ENCODE results near the gene KRTAP19-1. TPM values are rescaled to one million over a fixed set of nuclear protein-coding genes. Genes with fewer than 3 reads are reported as not detected.
"Not testable (repeated sequence)": the region's sequence is repeated elsewhere in the genome, so short reads cannot be mapped to it uniquely, and the experiment has no call there.

Gene KRTAP19-1
- total RNA-seq, result not detected
- long read RNA-seq, result 0 reads

- DNase-seq, result no peak
- intact Hi-C loops (cut with DNase I, micrococcal nuclease), result no loop called here
- no peak for ATAC-seq
These were observed at the start of gene KRTAP19-1 for GRCh38 chr21:30480145-30480544. TSS of gene KRTAP19-1 (minus strand) at chr21:30480367. CDS start at chr21:30480317, 50 bp downstream.

- ATAC-seq, result no peak
- no peak for DNase-seq
- intact Hi-C loops (cut with DNase I, micrococcal nuclease), result no loop called here
These were observed 38.7 kb upstream of the KRTAP19-1 start for GRCh38 chr21:30518876-30519275.

- DNase-seq, result no peak
- ATAC-seq, result no peak
- intact Hi-C loops (cut with DNase I, micrococcal nuclease), result no loop called here
These were observed 35.5 kb upstream of the KRTAP19-1 start for GRCh38 chr21:30515681-30516080.

- intact Hi-C loops (cut with DNase I, micrococcal nuclease); ATAC-seq; DNase-seq: not testable (repeated sequence)
These were observed 25.5 kb upstream of the KRTAP19-1 start for GRCh38 chr21:30505621-30506205.

- no peak for DNase-seq
- no peak for ATAC-seq
- intact Hi-C loops (cut with DNase I, micrococcal nuclease), result no loop called here
These were observed 21.9 kb upstream of the KRTAP19-1 start, which contains the start of gene KRTAP19-5 for GRCh38 chr21:30502041-30502440. TSS of gene KRTAP19-5 (minus strand) at chr21:30502141. CDS start at chr21:30502090, 51 bp downstream.

- no peak for ATAC-seq
- intact Hi-C loops (cut with DNase I, micrococcal nuclease), result no loop called here
- no peak for DNase-seq
These were observed 16.9 kb upstream of the KRTAP19-1 start, which contains the start of gene KRTAP19-4 for GRCh38 chr21:30497065-30497464. TSS of gene KRTAP19-4 (minus strand) at chr21:30497165. CDS start at chr21:30497110, 55 bp downstream.

- DNase-seq (no peak), ATAC-seq (no peak)
- intact Hi-C loops (cut with DNase I, micrococcal nuclease), result no loop called here
These were observed 11.8 kb upstream of the KRTAP19-1 start, which contains the start of gene KRTAP19-3 for GRCh38 chr21:30491963-30492428. TSS of gene KRTAP19-3 (minus strand) at chr21:30492013. CDS start at chr21:30491957, 56 bp downstream.

- DNase-seq, result no peak
- ATAC-seq, result no peak
- intact Hi-C loops (cut with DNase I, micrococcal nuclease), result no loop called here
These were observed 7.2 kb upstream of the KRTAP19-1 start, which contains the start of gene KRTAP19-2 for GRCh38 chr21:30487336-30487735. TSS of gene KRTAP19-2 (minus strand) at chr21:30487436. CDS start at chr21:30487348, 88 bp downstream.

GRCh38 chr21:30486180-30486579 lies 6.0 kb upstream of the KRTAP19-1 start:
- intact Hi-C loops (cut with DNase I, micrococcal nuclease), result no loop called here
- ATAC-seq, result no peak
- DNase-seq, result no peak

- ATAC-seq (no peak), DNase-seq (no peak)
- intact Hi-C loops (cut with DNase I, micrococcal nuclease), result no loop called here
These were observed 2.0 kb upstream of the KRTAP19-1 start for GRCh38 chr21:30482130-30482529.

- intact Hi-C loops (cut with DNase I, micrococcal nuclease), result no loop called here
- DNase-seq, result no peak
- no peak for ATAC-seq
These were observed 908 bp downstream of the KRTAP19-1 start for GRCh38 chr21:30479259-30479658.

- DNase-seq, result no peak
- intact Hi-C loops (cut with DNase I, micrococcal nuclease), result no loop called here
- ATAC-seq, result no peak
These were observed 2.2 kb downstream of the KRTAP19-1 start for GRCh38 chr21:30478004-30478403.

GRCh38 chr21:30468900-30469714 lies 11.1 kb downstream of the KRTAP19-1 start:
- DNase-seq (no peak), ATAC-seq (no peak)
- intact Hi-C loops (cut with DNase I, micrococcal nuclease), result no loop called here

GRCh38 chr21:30463713-30464112 lies 16.5 kb downstream of the KRTAP19-1 start:
- no peak for DNase-seq
- intact Hi-C loops (cut with DNase I, micrococcal nuclease), result no loop called here
- no peak for ATAC-seq

GRCh38 chr21:30448514-30448913 lies 31.7 kb downstream of the KRTAP19-1 start:
- intact Hi-C loops (cut with DNase I, micrococcal nuclease), result no loop called here
- ATAC-seq (no peak), DNase-seq (no peak)

GRCh38 chr21:30447056-30447455 lies 33.1 kb downstream of the KRTAP19-1 start:
- ATAC-seq (no peak), DNase-seq (no peak)
- intact Hi-C loops (cut with DNase I, micrococcal nuclease), result no loop called here

GRCh38 chr21:30444204-30444603 lies 36.0 kb downstream of the KRTAP19-1 start:
- intact Hi-C loops (cut with DNase I, micrococcal nuclease), result no loop called here
- no peak for DNase-seq
- ATAC-seq, result no peak

- no peak for ATAC-seq
- DNase-seq, result no peak
- intact Hi-C loops (cut with DNase I, micrococcal nuclease), result no loop called here
These were observed 36.9 kb downstream of the KRTAP19-1 start for GRCh38 chr21:30443226-30443625.

GRCh38 chr21:30439975-30440374 lies 40.2 kb downstream of the KRTAP19-1 start, which contains the start of gene KRTAP15-1:
TSS of gene KRTAP15-1 (plus strand) at chr21:30440275. CDS start at chr21:30440328, 53 bp downstream.
- ATAC-seq (no peak), DNase-seq (no peak)
- intact Hi-C loops (cut with DNase I, micrococcal nuclease), result no loop called here
